SH-SY5Y (cell line): ENCODE data around the gene ZNF469.

Experiments used
- GATA2 ChIP-seq: IDR thresholded peaks from 2 replicates; pipeline ENCODE4 v1.6.1; 2011; ENCODE audit warnings: mild to moderate bottlenecking, low read depth, low read length
- GATA3 ChIP-seq: IDR thresholded peaks from 2 replicates; pipeline ENCODE4 v1.6.1; 2011; ENCODE audit warnings: low read depth, mild to moderate bottlenecking, low read length, moderate library complexity

Gene ZNF469

GRCh38 chr16:88382491-88383400 lies at the start of gene ZNF469:
Gene ZNF469 (plus strand): TSS chr16:88382959. CDS start chr16:88427471, 44,512 bp downstream.
- no peak for TF ChIP-seq GATA3
- TF ChIP-seq GATA2: no peak

GRCh38 chr16:88333848-88334777 lies 48.6 kb upstream of the ZNF469 start:
- TF ChIP-seq GATA2 (no peak), GATA3 (no peak)

- TF ChIP-seq GATA3 (no peak), GATA2 (no peak)
Observed at GRCh38 chr16:88334778-88335720, 47.7 kb upstream of the ZNF469 start.

- TF ChIP-seq GATA2: no peak
- TF ChIP-seq GATA3: no peak
Observed at GRCh38 chr16:88337021-88337420, 45.7 kb upstream of the ZNF469 start.

- TF ChIP-seq GATA3 (no peak), GATA2 (no peak)
Observed at GRCh38 chr16:88337538-88337937, 45.2 kb upstream of the ZNF469 start.

- TF ChIP-seq GATA2: no peak
- TF ChIP-seq GATA3: no peak
Observed at GRCh38 chr16:88338111-88338510, 44.6 kb upstream of the ZNF469 start.

GRCh38 chr16:88338896-88339295 lies 43.9 kb upstream of the ZNF469 start:
- TF ChIP-seq GATA2 (no peak), GATA3 (no peak)

GRCh38 chr16:88339930-88340754 lies 42.6 kb upstream of the ZNF469 start:
- TF ChIP-seq GATA2 (no peak), GATA3 (no peak)

GRCh38 chr16:88340755-88341150 lies 42.0 kb upstream of the ZNF469 start:
- TF ChIP-seq GATA2 (no peak), GATA3 (no peak)

GRCh38 chr16:88341551-88342290 lies 41.0 kb upstream of the ZNF469 start:
- no peak for TF ChIP-seq GATA3
- no peak for TF ChIP-seq GATA2

GRCh38 chr16:88342491-88342890 lies 40.3 kb upstream of the ZNF469 start:
- no peak for TF ChIP-seq GATA2
- no peak for TF ChIP-seq GATA3

GRCh38 chr16:88343271-88343791 lies 39.4 kb upstream of the ZNF469 start:
- TF ChIP-seq GATA2 (no peak), GATA3 (no peak)
